ENCODE measurements around the gene C2CD4B.

The C2CD4B gene

GRCh38 chr15:62147551-62147950 is 17.5 kb downstream of the C2CD4B start:
- DNase-seq (ENCODE audit: low read depth), result no peak

GRCh38 chr15:62147149-62147548 is 17.9 kb downstream of the C2CD4B start:
- DNase-seq (ENCODE audit: low read depth), result no peak

GRCh38 chr15:62145015-62145735 is 19.9 kb downstream of the C2CD4B start:
- no peak for DNase-seq (ENCODE audit: low read depth)

GRCh38 chr15:62142736-62143135 is 22.3 kb downstream of the C2CD4B start:
- no peak for DNase-seq (ENCODE audit: low read depth)

GRCh38 chr15:62141643-62142588 is 23.2 kb downstream of the C2CD4B start:
- peak; percentile 21 for DNase-seq (ENCODE audit: low read depth)

GRCh38 chr15:62141200-62141599 is 23.9 kb downstream of the C2CD4B start:
- no peak for DNase-seq (ENCODE audit: low read depth)

GRCh38 chr15:62138124-62138523 is 27.0 kb downstream of the C2CD4B start:
- DNase-seq (ENCODE audit: low read depth), result peak; percentile 91

GRCh38 chr15:62136911-62137865 is 27.9 kb downstream of the C2CD4B start:
- DNase-seq (ENCODE audit: low read depth), result no peak

GRCh38 chr15:62135532-62136134 is 29.5 kb downstream of the C2CD4B start:
- peak; percentile 57 for DNase-seq (ENCODE audit: low read depth)

- DNase-seq (ENCODE audit: low read depth), result no peak
Measured at GRCh38 chr15:62133141-62133540, 31.9 kb downstream of the C2CD4B start.

GRCh38 chr15:62128916-62129315 is 36.2 kb downstream of the C2CD4B start:
- no peak for DNase-seq (ENCODE audit: low read depth)

- DNase-seq (ENCODE audit: low read depth), result no peak
Measured at GRCh38 chr15:62126364-62126763, 38.7 kb downstream of the C2CD4B start.

GRCh38 chr15:62125773-62126172 is 39.3 kb downstream of the C2CD4B start:
- DNase-seq (ENCODE audit: low read depth), result peak; percentile 67

GRCh38 chr15:62124973-62125303 is 40.1 kb downstream of the C2CD4B start:
- no peak for DNase-seq (ENCODE audit: low read depth)

- DNase-seq (ENCODE audit: low read depth), result peak; percentile 63
Measured at GRCh38 chr15:62124176-62124972, 40.7 kb downstream of the C2CD4B start.

- DNase-seq (ENCODE audit: low read depth), result no peak
Measured at GRCh38 chr15:62122249-62122648, 42.8 kb downstream of the C2CD4B start.

- DNase-seq (ENCODE audit: low read depth), result no peak
Measured at GRCh38 chr15:62121273-62122015, 43.6 kb downstream of the C2CD4B start.

- no peak for DNase-seq (ENCODE audit: low read depth)
Measured at GRCh38 chr15:62120776-62121175, 44.3 kb downstream of the C2CD4B start.

- DNase-seq (ENCODE audit: low read depth), result no peak
Measured at GRCh38 chr15:62119874-62120273, 45.2 kb downstream of the C2CD4B start.

GRCh38 chr15:62119227-62119864 is 45.7 kb downstream of the C2CD4B start:
- peak; percentile 98 for DNase-seq (ENCODE audit: low read depth)

Measured in iris pigment epithelial cell (primary cell).